NOMO-1 (cell line): Measurements from ENCODE around the gene STRADB.
"Not testable (repeated sequence)": the region's sequence is repeated elsewhere in the genome, so short reads cannot be mapped to it uniquely, and the experiment has no call there.

Experiments used
- DNase-seq, 2 experiments: peaks; one replicate each; lab custom pipeline; 2025; ENCODE audit not compliant: unreplicated experiment in 2 of 2; lab: John Stamatoyannopoulos, UW

STRADB gene

DNA sequence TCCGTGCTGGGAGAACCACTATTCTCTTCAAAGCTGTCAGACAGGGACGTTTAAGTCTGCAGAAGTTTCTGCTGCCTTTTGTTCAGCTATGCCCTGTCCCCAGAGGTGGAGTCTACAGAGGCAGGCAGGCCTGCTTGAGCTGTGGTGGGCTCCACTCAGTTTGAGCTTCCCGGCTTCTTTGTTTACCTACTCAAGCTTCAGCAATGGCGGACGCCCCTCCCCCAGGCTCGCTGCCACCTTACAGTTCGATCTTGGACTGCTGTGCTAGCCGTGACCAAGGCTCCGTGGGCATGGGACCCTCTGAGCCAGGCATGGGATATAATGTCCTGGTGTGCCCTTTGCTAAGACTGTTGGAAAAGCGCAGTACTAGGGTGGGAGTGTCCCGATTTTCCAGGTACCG, 21.2 kb upstream of the STRADB start:
- DNase-seq = not testable (repeated sequence)

DNA sequence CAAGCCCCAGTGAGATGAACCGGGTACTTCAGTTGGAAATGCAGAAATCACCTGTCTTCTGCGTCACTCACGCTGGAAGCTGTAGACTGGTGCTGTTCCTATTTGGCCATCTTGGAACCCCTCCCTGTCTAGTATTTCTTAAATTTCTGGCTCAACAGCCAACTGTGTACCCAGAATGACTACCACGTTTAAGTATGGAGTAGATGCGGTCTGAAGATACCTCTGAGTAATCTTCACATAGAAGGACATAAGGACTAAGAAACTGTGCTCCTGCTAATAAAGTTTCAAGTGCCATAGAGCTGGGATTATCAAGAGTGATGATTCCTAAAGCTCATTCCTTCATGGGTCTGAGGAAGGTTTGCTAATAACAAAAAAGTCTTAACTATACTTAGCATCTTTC, 20.7 kb upstream of the STRADB start:
- no peak for DNase-seq

DNA sequence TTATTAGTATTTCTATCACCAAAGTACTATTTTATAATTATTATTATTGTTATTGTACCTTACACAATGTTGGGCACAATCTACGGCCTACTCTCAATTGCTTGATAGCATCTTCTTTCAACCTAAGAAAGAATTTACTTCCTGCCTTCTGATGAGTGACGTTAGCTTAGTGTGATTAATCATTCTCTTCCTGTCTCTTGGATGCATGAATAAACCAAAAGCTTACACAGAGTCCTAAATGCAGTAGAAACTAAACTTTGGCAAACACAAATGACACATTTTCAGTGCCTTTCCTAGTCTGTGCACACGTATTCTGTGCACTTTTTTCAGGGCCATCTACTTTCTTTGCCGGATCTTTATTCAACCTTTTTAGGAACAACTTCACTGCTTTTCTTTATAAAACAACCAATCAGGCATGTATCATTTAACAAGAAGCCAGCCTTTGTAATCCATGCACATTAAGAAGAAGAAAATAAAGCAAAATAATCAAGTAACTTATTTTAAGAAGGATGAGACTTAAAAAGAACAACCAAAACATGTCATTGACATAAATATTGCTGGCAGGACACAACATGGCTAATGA, 19.4 kb upstream of the STRADB start:
- DNase-seq = peak in 1 of 2 experiments; percentile 69

DNA sequence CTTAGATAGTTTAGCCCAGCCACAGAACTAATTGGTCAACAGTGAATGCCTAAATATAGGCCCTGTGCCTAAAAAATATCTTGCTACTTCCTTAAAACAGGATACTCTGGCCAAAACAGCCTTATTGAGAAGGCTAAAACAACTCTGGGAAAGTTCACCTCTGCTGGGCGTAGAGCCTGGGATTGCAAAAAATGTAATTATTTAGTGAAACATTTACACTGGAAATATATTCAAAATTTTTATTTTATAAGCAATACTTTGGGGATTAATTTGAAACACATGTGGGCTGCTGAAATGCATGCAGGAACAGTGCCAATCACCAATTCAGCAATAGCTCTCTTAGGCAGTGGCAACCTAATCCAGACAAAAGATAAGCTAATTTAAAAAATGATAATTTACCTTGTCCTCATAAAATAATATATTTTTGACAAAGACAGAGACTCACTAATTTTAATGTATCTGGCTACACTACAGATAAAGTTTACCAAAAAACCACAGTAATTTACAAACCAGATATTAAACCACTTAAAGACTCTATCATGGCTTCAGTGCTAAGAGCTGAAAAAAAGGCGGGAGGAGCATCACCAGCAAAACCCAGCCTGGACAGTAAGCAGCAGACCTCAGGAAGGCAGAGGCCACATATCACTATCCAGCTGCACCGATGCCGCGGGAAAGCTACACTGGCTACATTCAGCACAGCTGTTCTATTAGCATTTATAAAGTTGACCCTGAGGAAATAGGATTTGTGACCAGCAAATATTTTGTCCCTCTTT, 18.7 kb upstream of the STRADB start:
- DNase-seq = peak; percentile 39 to 66

DNA sequence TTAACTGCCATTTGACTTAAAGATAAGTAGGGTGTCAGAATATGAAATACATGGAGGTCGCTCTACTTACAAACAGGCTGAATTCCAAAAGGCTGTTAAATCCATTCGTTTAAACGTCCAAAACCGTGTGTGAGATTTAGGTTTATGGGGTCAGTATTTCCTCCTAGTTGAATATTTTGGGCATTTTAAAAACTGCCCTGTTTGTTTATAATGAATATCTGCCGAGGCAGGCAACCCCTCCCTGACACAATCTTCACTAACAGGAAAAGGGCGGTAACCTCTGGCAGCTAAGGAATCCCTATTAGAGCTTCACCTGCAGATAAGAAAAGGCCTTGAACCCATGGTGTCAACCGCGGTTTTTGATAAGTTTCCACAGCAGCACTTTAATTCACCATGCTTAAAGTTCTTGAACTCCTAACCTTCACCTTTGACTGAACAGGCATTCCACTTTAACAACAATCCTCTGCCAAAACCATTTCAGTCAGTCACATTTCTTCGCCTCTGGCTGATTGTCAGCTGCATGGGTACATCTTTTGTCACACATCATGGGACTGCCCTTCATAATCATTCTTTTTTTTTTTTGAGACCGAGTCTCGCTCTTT, 18.0 kb upstream of the STRADB start:
- DNase-seq = no peak

DNA sequence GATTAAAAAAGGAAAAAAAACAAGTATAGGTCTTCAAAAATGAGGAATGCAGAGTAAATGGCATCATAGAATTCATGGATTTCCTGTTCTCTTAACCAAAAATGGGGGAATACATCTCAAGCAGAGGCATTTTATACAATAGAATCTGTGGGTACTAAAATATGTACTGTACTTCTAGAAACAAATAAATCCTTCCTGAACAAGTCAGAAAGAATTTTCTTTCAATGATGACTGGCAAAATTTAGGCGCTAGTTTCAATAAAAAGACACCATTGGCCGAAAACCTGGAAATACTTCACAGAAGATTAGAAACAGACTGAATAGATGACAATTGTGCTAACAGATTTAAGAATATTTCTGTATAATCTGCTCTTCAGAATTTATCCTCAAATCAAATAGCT, 15.4 kb upstream of the STRADB start:
- no peak for DNase-seq

DNA sequence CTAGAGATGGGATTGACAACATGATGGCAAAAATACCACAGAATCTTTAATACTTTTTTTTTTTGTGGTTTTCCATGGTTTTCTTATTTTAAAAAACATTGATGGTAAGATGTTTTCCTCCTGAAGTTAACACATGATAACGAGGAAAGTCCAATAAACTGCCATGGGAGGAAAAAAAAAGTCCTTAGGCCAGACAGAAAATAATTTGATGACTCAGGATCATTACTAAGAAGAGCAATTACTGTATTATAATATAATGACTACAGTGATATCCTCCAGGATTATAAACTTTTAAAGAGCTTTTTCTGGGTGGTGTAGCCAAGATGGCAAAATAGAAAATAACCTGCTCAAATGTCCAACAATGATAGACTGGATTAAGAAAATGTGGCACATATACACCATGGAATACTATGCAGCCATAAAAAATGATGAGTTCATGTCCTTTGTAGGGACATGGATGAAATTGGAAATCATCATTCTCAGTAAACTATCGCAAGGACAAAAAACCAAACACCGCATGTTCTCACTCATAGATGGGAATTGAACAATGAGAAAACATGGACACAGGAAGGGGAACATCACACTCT, 12.1 kb upstream of the STRADB start:
- DNase-seq = not testable (repeated sequence)

DNA sequence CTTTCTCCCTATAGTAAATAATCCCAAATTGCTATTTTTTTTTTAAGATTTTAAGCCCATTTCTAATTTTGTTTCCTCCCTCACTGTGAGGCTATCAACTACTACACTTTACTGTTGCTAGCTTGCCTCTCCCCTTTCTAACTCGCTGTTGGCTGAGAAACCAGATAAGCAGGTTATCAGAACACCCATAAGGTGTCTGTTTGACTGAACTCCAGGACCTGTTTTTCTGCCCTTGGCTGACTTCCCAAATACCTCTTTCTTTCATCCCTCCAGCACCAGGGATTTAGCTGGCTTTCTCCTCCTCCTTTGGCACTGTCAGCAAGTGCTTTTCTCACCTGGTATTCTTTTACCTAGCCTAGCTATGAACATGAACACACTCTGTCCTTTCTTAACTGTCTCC, 11.4 kb upstream of the STRADB start:
- no peak for DNase-seq

DNA sequence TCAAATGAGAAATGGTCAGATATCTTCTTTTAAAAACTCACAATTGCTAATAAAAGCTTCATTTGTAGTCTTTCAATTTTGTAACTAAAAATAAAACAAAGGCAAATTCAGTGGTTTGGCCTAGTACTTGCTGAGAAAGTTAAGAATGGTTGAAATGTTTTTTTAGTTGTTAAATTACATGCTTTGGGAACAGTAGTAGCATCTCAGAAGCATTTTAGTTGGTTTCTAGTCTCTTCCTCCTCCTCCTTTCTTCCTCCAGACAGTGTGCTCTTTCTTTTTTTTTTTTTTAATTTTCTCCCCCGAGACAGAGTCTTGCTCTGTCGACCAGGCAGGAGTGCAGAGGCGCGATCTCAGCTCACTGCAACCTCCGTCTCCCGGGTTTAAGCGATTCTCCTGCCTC, 10.1 kb upstream of the STRADB start:
- DNase-seq = no peak

DNA sequence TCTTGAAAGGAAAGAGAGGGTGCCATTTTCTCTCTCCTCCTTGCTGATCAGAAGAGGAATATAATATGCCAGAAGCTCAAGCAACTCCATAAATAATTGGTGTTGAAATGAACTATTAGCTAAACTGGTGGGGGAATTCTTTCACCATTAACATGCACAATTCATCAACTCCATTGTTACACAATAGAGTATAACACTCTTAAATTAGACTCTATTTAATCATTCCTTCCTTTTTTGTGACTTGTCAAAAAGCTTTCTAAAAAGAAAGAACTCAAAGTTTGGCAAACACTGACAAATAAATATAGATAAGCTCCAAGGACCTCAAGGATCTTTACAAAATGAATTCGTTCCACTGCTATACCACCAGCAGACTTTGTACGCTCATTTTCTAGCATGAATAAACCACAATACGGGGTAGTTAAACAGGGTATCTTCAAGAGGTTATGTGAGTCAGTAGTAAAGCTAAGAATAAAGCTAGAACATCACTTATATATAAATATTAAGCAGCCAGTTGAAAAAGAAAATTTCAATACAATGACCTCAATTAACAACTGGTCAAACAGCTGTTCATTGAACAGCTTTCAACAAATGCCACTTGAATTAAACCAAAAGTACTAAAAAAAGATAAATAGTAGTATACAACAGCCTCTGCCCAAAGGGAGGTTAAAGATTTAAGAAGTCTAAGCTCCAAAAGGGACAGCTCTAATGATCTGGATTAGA, 6.6 kb upstream of the STRADB start:
- peak in 1 of 2 experiments; percentile 36 for DNase-seq

DNA sequence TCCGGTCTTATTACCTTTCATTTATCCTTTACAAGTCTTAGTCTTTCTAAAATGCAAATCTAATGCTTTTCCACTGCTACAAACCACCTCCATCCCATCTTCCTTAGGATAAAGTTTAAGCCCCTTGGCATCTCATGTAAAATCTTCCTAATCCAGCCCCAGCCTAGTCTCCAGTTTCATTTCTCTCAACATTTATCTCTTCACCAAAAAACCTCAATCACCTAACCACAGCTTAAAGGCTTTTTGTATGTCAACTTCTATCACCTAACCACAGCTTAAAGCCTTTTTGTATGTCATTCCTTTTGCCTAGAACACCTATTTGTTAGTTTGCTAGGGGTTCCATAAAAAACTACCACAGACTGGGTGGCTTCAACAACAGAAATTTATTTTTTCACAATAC, 4.5 kb upstream of the STRADB start:
- no peak for DNase-seq

DNA sequence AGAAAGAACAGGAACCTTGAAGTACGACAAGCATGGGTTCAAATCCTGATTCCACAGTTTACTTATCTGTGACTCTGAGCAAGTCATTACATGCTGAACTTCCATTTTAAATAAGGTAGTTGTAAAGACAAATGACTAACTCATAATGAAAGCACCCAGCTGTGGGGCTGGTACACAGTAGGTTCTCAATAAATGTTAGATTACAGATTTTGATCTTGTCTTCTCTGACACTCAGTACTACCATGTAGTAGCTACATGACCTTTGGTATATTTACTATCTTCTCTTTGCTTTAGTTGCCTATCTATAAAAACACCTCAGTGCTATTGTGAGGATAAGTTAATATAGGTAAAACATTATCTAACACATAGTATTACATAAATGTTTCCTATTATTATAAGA, 3.5 kb upstream of the STRADB start:
- no peak for DNase-seq

DNA sequence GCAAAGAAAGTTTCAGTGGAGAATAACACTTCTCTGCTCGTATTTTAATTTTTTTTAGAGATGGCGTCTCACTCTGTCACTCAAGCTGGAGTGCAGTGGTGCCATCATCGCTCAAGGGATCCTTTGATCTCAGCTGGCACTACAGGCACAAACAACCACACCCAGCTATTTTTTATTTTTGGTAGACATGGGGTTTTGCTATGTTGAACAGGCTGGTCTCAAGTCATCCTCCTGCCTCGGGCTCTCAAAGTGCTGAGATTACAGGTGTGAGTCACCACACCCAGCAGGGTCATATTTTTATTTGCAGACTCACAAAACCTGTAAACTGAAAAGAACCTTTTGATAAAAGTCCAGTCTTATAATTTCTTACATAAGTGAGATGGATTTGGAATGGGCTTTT, 2.8 kb upstream of the STRADB start:
- no peak for DNase-seq

DNA sequence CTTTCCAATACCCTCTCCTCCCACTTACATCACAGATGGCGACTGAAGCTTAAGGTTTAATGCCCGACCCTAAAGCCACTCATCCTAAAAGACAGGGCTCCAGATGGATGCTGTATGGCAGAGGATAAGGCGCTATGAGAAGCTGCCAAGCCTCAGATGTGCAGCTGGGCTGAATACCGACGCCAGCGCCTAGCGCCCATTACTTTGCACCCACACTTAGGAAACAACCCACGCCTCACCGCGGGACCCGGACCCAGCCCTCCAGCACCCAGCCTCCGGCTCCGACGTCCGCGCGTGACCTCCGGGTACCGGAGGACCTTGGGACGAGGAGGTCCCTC, 617 bp upstream of the STRADB start:
- no peak for DNase-seq

DNA sequence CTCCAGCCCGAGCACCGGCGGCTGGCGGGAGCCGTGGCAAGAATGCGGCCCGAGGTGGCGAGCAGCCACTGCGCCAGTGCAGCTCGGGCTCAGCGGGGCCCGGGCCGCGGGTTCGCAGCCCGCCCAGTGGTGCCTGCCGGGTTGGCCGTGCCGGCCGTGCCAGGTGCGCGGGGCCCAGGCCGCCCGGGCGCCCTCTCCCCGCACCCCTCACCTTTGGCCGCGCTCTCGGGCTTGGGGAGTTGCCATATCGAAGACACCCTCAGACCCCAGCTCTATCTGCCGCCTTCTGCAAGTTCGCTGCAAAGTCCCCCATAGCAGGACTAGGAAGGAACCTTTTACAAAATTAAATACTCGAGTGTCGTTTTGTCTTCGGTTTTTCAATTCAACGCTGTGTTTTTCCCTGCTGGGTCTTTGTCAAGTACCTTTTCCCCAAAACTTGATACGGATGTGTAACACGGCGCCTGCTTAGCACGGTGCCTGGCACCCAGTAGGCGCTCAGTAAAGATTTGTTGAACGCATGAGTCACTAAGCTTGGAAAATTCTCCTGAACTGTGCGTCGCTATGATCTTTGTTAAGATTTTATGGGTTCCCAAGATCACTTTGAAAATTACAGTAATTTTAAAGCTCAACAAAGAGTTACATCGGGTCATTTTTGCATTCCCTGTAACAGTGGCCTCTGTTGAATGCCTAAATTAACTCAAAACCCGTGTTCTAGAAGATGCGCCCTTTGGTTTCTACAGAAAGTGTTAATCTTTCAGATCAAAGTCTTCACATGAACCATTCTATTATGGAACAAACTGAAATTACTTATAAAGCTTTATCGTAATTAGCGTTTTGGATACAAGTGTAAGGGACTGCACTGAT, 750 bp downstream of the STRADB start:
- no peak for DNase-seq

DNA sequence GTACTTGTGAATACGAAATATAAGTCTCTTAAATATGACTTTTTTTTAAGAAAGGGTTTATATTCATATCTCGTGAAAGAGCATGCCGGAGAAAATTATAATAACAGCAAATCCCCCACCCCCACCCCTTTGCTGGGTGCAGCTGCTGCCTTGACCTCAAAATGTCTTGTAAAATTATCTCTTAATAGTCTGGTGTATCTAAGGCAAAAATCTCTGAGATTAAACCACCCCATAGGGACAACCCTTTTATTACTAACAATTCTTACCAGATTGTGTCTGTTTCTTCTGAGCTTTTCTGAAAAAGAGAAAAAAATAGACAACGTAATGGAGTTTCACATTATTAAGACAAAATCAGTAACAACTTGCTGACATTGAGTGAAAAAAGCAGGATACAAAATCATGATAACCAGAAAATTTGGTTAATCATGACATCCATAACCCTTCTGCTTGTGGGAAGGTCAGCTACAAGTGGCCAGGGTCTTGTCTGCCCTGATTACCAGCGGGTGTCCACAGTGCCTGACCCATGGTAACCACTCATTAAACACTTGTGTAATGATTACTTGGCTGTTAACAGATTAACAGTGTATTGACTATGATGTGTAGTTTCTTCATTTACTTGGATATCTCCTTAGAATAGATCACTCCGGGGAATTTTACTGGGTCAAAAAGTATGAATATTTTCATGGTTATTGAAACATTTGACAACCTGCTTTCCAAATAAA, 1.5 kb downstream of the STRADB start:
- DNase-seq = no peak

DNA sequence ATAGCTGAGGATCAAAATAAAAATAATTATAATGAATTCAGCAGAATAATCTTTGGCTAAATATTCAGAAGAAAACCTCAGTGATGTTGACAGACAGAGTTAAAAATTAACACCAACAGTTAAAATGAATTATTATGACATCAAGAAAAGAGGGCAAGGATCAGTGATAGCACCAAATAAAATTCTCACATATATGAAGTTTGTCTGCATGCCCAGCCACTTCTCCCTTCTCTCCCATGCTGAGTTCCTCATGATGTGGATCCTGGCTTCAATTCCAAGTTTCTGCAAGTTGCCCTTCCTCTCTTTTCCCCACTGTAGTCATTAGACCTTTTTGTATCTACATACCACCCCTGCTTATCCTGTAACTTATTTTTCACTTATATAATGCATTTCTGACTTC, 6.8 kb downstream of the STRADB start:
- DNase-seq = no peak

DNA sequence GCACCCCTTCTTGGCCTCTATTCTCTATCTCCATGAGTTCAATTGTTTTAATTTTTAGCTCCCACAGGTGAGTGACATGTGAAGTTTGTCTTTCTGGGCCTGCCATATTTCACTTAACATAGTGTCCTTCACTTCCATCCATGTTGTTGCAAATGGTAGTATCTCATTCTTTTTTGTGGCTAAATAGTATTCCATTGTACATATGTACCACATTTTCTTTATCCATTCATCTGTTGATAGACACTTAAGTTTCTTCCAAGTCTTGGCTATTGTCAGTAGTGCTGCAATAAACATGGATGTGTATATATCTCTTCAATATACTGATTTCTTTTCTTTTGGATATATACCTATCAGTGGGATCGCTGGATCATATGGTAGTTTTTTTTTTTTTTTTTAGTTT, 9.0 kb downstream of the STRADB start:
- DNase-seq = no peak

DNA sequence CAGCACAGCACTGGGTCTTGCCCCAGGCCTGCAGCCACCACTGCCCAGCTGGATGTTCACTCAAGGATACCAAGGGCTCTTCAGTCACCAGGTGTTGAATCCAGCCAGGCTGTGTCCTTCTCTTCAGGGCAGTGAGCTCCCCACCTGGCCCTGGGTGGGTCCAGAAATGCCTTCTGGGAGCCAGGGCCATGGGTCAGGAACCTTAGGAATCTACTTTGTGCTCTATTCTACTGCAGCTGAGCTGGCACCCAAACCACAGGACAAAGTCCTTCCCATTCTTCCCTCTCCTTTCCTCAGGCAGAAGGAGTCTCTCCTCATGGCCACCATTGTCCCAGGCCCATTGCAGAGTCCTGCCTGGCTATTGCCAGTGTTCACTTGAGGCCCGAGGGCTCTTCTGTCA, 13.0 kb downstream of the STRADB start:
- no peak for DNase-seq

DNA sequence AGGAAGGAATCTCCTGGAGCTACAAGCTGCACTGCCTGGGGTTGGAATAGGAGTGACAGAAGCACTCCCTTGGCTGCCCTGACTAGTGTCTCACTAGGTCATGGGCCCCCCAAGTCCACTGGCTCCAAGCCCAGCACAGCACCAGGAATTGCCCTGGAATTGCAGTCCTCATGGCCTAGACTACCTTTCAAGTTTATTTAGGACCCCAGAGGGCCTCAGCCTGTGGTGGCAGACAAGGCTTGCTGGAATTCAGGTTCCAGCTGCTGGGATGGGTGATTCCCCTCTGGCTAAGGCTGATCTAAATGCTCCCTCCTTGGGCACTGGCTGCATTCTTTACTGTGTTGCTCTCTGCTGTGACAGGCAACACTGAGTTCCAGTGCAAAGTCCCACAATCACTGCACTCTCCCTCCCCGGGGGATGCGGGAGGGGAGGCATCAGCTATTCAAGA, 14.0 kb downstream of the STRADB start:
- no peak for DNase-seq
